Measurements from ENCODE around the gene PSMD8.
"Not testable (repeated sequence)": the region's sequence is repeated elsewhere in the genome, so short reads cannot be mapped to it uniquely, and the experiment has no call there.

The PSMD8 gene

GRCh38 chr19:38411898-38412297, 37.5 kb downstream of the PSMD8 start:
- not testable (repeated sequence) for DNase-seq

GRCh38 chr19:38412491-38412890, 38.1 kb downstream of the PSMD8 start:
- no peak for DNase-seq

- no peak for DNase-seq
Measured at GRCh38 chr19:38412961-38413360, 38.6 kb downstream of the PSMD8 start.

GRCh38 chr19:38413416-38413815, 39.0 kb downstream of the PSMD8 start:
- no peak for DNase-seq

DNA sequence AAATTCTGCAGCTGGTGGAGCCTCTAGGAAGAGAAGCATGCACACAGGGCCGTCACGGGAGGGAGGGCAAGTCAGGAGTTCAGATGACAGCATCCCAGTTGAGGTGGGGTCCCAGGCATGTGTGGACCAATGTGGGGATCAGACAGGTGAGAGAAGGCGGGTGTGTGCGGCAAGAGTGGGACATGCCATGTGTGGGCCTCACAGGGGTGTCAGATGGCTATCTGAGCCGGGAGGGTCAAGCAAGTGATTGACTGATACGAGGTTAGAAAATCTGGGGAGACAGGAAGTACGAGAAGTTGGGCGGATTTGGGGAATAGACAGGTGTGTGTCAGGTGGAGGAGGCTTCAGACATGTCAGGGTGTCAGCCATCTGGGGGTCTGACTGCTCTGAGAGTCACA, 42.8 kb downstream of the PSMD8 start:
- no peak for DNase-seq

DNA sequence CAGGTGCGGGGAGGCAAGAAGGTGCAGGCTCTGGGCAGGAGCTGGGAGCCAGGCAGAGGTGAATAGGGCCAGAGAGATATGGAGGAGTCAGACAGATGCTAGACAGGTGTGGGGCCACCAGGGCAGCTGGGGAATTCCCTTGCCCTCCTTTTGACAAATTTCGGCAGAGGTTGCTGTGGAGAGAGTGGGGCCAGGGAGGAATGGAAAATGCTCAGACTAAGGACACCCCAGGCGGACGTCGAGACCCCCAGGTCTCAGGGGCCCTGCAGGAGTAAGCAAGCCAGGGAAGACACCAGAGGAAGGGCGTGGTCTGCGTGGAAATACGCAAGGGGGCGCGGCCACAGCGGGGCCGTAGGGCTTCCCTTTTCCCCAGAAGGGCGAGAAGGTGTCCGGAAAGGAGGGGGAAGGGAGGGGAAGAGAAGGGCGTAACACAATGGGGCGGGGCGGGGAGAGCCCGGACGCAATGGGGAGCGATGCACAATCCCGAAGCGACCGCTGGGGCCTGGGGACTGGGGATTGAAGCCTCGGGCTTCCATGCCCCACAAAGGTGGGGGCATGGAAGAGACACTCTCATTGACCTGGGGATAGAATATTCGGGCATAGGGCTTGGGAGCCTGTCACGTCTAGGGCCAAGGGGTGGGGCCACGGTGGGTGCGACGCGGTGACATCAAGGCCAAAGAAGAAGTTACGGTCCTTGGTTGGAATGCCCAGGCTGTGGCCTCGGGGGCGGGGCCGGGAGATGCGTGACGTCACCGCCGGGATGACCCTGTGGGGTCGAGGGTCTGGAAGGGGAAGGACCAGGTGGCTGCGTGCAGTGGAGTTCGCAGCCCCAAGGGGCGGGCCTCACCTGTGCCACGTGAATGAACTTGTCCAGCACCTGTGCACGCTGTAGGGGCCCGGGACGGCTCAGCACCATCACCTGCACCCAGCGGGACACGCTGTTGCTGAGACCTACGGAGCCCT, 43.5 kb downstream of the PSMD8 start:
- peak; percentile 74 to 79 for DNase-seq

GRCh38 chr19:38420935-38421334, 46.6 kb downstream of the PSMD8 start:
- DNase-seq: no peak

- no peak for DNase-seq
Measured at GRCh38 chr19:38421856-38422255, 47.5 kb downstream of the PSMD8 start.

- no peak for DNase-seq
Measured at GRCh38 chr19:38422438-38422837, 48.1 kb downstream of the PSMD8 start.

DNA sequence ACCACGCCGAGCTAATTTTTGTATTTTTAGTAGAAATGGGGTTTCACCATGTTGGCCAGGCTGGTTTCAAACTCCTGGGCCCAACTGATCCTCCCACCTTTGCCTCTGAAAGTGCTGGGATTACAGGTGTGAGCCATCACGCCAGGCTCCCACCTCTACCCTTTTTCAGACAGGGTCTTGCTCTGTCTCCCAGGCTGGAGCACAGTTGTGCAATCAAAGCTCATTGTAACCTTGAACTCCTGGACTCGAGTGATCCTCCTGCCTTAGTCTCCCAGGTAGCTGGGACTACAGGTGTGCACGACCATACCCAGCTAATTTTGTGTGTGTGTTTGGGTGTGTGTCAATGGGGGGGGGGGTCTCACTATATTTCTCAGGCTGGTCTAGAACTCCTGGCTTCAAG, 49.9 kb downstream of the PSMD8 start:
- no peak for DNase-seq

DNA sequence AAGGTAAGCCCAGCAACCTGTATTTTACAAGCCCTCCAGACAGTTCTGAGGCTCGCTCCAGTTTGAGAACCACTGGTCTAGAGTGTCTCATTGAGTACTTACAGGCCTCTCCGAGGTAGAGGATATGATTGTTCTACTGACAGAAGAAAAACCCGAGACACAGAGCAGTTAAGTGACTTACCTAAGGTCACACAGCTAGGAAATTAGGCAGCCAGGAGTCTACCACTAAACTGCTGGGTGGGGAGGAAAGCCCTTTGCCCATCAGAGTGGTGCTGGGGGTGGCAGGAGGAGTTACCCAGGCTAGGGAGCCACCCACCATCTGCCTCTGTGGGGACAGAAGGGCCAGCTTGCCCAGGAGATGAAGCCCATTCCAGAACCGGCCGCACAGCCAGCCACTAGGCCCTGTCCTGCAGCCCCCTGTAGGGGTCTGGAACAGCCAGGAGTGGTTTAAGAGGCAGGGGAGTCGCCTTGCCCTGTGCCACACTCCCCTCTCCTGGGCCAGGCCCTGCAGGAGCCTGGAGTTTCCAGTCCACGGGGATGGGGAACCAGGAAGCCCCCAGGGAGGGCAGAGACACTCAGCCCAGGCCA, 50.9 kb downstream of the PSMD8 start:
- no peak for DNase-seq

DNA sequence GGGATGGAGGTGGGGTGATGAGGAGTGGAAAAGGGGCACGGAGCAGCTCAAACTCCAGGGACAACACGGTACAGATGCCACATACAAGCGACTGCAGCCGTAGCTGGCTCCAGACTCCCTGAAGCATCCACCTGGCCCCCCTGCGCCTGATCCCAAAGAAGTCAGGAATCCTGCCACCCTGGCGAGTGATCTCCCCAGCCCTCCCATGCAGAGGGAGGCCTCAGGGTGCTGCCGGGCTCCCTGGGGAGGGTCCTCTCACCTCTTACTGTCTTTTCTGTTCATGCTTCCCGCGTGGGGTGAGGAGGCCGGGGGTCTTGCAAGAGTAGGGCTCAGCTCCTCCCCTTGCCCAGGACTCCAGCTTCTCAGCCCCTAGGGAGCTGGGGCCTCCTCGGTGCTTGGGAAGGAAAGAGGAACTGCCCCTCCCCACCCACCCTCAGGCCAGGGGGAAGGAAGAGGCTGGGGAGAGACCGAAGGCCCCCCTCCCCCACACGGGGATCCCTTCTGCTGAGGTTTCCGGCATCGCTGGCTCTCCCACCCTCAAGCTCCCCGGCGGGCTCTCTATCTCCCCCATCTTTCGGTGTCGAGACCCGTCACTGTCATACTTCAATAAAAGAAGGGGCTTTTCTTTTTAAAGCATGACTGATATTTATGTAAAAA, 51.6 kb downstream of the PSMD8 start, which contains the start of gene RASGRP4:
Gene RASGRP4, minus strand, starts transcription at position 410 of the 657 bp plus-strand sequence. Its CDS starts 128 bp downstream, at position 282.
- peak; percentile 86 to 89 for DNase-seq

DNA sequence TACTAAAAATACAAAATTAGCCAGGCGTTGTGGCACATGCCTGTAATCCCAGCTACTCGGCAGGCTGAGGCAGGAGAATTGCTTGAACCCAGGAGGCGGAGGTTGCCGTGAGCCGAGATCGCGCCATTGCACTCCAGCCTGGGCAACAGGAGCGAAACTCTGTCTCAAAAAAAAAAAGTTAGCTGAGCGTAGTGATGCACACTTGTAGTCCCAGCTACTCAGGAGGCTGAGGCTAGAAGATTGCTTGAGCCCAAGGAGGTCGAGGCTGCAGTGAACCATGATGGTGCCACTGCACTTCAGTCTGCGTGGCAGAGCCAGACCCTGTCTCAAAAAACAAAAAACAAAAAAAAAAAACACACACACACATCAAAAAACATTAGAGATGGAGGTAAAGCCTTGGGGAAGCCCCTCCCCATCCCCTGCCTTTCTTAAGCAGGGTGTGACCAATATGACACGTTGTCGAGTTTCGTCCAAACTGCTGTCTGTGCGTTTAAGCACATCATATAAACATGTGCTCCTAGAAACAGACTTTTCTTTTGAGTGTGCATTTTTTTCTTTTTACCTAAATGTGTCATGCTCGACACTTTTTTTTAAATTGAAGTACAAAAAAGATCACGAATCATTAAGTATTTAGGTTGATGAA, 52.8 kb downstream of the PSMD8 start:
- not testable (repeated sequence) for DNase-seq

DNA sequence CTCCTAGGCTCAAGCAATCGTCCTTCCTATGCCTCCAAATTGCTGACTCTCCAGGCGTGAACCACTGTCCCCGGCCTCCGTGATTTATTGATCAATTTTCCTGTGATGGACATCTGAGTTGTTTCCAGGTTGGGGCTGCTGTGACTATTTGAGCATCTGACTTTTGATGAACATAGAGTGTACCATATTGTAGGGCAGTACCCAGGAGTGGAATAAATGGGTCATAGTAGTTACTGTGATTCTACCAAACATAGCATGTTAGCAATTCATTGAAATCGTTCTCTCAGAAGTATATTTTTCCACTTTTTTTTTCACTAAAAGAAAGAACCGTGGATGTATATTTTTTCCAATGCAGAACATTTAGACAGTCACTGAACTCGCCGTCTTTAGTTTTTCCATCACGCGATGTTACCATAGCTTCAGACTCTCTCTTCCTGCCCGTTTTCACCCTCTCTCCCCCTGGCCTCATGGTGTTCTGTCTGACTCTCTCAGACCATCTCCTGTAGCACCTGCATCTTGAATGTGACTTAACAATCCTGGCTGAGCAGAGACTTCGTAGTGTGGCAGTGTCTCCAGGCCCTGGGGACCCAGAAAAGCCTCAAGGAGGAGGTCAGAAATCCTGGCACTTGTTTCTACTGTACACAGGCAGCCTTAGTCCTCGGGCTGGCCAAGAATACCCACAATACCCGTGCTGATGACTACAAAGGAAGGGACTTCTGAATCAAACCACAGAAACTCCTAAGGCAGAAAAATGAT, 54.9 kb downstream of the PSMD8 start:
- no peak for DNase-seq

DNA sequence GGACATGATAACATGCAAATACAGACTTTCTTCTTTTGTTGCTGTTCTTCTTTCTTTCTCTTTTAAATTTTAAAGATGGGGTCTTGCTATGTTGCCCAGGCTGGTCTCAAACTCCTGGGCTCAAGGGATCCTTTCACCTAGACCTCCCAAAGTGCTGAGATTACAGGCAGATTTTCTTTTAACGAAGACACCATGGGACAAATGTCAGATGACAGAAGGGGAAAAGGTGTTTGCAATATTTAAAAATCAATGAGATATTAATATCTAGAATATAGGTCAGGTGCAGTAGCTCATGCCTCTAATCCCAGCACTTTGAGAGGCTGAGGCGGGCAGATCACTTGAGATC, 55.4 kb downstream of the PSMD8 start:
- DNase-seq: no peak

- no peak for DNase-seq
Measured at GRCh38 chr19:38430931-38431330, 56.6 kb downstream of the PSMD8 start.

DNA sequence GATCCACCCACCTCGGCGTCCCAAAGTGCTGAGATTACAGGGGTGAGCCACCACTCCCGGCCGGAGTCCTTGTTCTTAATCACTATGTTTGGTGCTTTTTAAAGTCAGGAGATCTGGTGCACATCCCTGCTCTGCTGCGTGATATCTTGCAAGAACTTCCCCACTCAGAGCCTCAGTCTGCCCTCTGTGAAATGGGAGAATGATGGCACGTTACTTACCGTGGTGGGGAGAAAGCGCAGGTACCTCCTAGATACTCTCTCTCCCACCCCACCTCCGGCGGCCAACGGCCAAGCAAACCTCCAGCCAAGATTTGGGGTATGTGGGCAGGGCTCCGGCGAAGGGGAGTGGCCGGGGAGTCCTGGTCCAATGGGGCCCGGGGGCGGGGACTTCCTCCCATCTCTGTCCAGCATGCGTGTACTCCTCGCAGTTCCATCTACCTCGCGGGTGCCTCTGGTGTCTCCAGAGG, 58.9 kb downstream of the PSMD8 start, which contains the start of gene RYR1:
Gene RYR1, plus strand, starts transcription at position 424 of the 466 bp plus-strand sequence. CDS start 139 bp downstream, outside the sequence.
- no peak for DNase-seq
